HFFc6 (cell line): ENCODE data around the gene WDR81. TPM values are rescaled to one million over a fixed set of nuclear protein-coding genes. Genes with fewer than 3 reads are reported as not detected.

ENCODE experiments used
- DNase-seq: peaks from one replicate; pipeline ENCODE4 v3.0.0-alpha.2; 2018
- H3K27ac Mint-ChIP-seq: 2 replicates; pipeline ENCODE4 v1.8.0; 2020; ENCODE audit warnings: mild to moderate bottlenecking, mixed read lengths
- H3K27me3 Mint-ChIP-seq: 2 replicates; pipeline ENCODE4 v1.8.0; 2021; ENCODE audit warnings: mild to moderate bottlenecking, moderate library complexity, mixed read lengths; ENCODE audit not compliant: insufficient read depth
- H3K36me3 Mint-ChIP-seq: 2 replicates; pipeline ENCODE4 v1.8.0; 2021; ENCODE audit warnings: low read depth, mixed read lengths
- H3K4me1 Mint-ChIP-seq: 2 replicates; pipeline ENCODE4 v1.8.0; 2020; ENCODE audit warnings: low read depth, mixed read lengths
- H3K4me3 Mint-ChIP-seq: 2 replicates; pipeline ENCODE4 v1.8.0; 2020; ENCODE audit warnings: mild to moderate bottlenecking, moderate library complexity, mixed read lengths
- H3K9me3 Mint-ChIP-seq: 2 replicates; pipeline ENCODE4 v1.8.0; 2020; ENCODE audit warnings: mild to moderate bottlenecking, mixed read lengths
- CTCF ChIP-seq: fragments of 200-600 bp; sonication (generic); IDR thresholded peaks from 2 replicates; pipeline ENCODE4 v1.5.0; 2021; ENCODE audit warnings: antibody characterized with exemption, mild to moderate bottlenecking
- total RNA-seq, 6 experiments: library from RNA; stranded (reverse); fragmentation: NEBNext Ultra II Directional; extraction: Animal tissue kit (Norgen Biotek cat#: 25700); gene quantifications; 2 replicates in 1 of 6; 3 replicates in 5 of 6; pipeline ENCODE4 v1.2.3, GENCODE V29; 2021

WDR81 gene
- total RNA-seq, 6 experiments from 2014 or later: 12.5 to 18.1 (median 13.2) TPM

GRCh38 chr17:1752425-1753262 lies 28.1 kb downstream of the WDR81 start:
- no peaks in the 10 kb centered on the region; the same call in 1 of the 2 replicates for H3K9me3 Mint-ChIP-seq
- no peak overlapping the region for H3K27ac Mint-ChIP-seq
- no peaks in the 10 kb centered on the region for H3K4me1 Mint-ChIP-seq
- H3K27me3 Mint-ChIP-seq: peaks cover 8% of the 10 kb centered on the region
- no peak overlapping the region for H3K4me3 Mint-ChIP-seq
- TF ChIP-seq CTCF: no peak
- H3K36me3 Mint-ChIP-seq: no peaks in the 10 kb centered on the region
- DNase-seq: no peak

- no peaks in the 10 kb centered on the region for H3K4me1 Mint-ChIP-seq
- no peak overlapping the region for H3K4me3 Mint-ChIP-seq
- H3K27ac Mint-ChIP-seq: no peak overlapping the region
- H3K27me3 Mint-ChIP-seq: peaks cover 8% of the 10 kb centered on the region
- H3K36me3 Mint-ChIP-seq: no peaks in the 10 kb centered on the region
- no peaks in the 10 kb centered on the region for H3K9me3 Mint-ChIP-seq
- DNase-seq: no peak
- no peak for TF ChIP-seq CTCF
These were observed 29.4 kb downstream of the WDR81 start for GRCh38 chr17:1753767-1754429.

- H3K9me3 Mint-ChIP-seq: no peaks in the 10 kb centered on the region
- DNase-seq: no peak
- no peak overlapping the region for H3K27ac Mint-ChIP-seq
- no peaks in the 10 kb centered on the region for H3K36me3 Mint-ChIP-seq
- H3K4me1 Mint-ChIP-seq: no peaks in the 10 kb centered on the region
- no peak overlapping the region for H3K4me3 Mint-ChIP-seq
- no peak for TF ChIP-seq CTCF
- peaks cover 9% of the 10 kb centered on the region for H3K27me3 Mint-ChIP-seq
These were observed 30.1 kb downstream of the WDR81 start for GRCh38 chr17:1754430-1755112.

- Mint-ChIP-seq H3K4me3 (no peak overlapping the region), H3K36me3 (no peaks in the 10 kb centered on the region), H3K4me1 (no peaks in the 10 kb centered on the region), H3K9me3 (no peaks in the 10 kb centered on the region), H3K27me3 (peaks cover 9% of the 10 kb centered on the region), H3K27ac (no peak overlapping the region)
- no peak for DNase-seq
- no peak for TF ChIP-seq CTCF
These were observed 30.8 kb downstream of the WDR81 start for GRCh38 chr17:1755252-1755826.

- DNase-seq: no peak
- no peaks in the 10 kb centered on the region for H3K4me1 Mint-ChIP-seq
- H3K27ac Mint-ChIP-seq: no peak overlapping the region
- no peaks in the 10 kb centered on the region for H3K36me3 Mint-ChIP-seq
- H3K27me3 Mint-ChIP-seq: peaks cover 9% of the 10 kb centered on the region
- TF ChIP-seq CTCF: no peak
- H3K9me3 Mint-ChIP-seq: no peaks in the 10 kb centered on the region
- no peak overlapping the region for H3K4me3 Mint-ChIP-seq
These were observed 31.3 kb downstream of the WDR81 start for GRCh38 chr17:1755827-1756262.
